GM19455 (cell line): ENCODE data around the gene BCAP31.
"Not testable (repeated sequence)": the region's sequence is repeated elsewhere in the genome, so short reads cannot be mapped to it uniquely, and the experiment has no call there.

ENCODE experiments used
- ATAC-seq: cut with Tn5 transposase; IDR thresholded peaks from one replicate; pipeline ENCODE4 v1.9.1; 2021; ENCODE audit not compliant: unreplicated experiment

BCAP31 gene

DNA sequence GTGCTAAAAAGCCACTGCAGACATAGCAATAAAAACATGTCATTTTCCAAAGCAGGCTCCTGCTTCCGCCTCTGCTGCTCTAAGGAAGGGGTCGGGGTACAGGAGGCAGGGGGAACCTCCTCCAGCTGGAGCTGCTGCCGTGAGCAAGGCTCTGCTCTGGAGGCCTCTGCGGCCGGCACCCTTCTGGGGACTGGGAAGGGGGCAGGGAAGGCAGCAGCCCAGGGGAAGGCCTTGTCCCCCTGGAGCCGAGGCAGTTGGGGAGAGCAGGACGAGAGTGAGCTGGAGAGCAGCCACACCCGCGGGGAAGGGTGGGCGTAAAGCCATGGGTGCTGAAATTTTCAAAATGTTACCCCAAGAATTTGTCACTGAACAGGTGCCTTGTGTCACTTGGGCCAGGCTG lies 27.6 kb downstream of the BCAP31 start:
- not testable (repeated sequence) for ATAC-seq

DNA sequence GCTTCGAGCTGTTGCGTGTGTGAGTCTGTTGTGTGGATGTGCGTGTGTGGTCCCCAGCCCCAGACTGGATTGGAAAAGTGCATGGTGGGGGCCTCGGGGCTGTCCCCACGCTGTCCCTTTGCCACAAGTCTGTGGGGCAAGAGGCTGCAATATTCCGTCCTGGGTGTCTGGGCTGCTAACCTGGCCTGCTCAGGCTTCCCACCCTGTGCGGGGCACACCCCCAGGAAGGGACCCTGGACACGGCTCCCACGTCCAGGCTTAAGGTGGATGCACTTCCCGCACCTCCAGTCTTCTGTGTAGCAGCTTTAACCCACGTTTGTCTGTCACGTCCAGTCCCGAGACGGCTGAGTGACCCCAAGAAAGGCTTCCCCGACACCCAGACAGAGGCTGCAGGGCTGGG lies 28.1 kb downstream of the BCAP31 start:
- ATAC-seq, result no peak

DNA sequence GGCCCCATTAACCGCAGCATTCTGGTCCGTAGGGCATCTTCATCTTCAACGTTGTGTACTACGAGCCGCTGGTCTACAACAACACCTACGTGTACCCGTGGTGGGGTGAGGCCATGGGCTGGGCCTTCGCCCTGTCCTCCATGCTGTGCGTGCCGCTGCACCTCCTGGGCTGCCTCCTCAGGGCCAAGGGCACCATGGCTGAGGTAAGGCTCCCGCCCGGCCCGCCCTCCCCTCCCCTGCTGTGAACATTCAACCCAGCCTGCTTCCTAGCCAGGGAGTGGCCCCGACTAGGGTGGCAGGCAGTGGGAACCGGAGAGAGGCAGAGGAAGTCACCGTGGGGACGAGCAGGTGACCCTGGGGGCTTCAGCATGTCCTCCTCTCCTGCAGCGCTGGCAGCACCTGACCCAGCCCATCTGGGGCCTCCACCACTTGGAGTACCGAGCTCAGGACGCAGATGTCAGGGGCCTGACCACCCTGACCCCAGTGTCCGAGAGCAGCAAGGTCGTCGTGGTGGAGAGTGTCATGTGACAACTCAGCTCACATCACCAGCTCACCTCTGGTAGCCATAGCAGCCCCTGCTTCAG lies 29.4 kb downstream of the BCAP31 start:
- no peak for ATAC-seq

- ATAC-seq, result not testable (repeated sequence)
Observed at GRCh38 chrX:153694256-153694655, 29.9 kb downstream of the BCAP31 start.

DNA sequence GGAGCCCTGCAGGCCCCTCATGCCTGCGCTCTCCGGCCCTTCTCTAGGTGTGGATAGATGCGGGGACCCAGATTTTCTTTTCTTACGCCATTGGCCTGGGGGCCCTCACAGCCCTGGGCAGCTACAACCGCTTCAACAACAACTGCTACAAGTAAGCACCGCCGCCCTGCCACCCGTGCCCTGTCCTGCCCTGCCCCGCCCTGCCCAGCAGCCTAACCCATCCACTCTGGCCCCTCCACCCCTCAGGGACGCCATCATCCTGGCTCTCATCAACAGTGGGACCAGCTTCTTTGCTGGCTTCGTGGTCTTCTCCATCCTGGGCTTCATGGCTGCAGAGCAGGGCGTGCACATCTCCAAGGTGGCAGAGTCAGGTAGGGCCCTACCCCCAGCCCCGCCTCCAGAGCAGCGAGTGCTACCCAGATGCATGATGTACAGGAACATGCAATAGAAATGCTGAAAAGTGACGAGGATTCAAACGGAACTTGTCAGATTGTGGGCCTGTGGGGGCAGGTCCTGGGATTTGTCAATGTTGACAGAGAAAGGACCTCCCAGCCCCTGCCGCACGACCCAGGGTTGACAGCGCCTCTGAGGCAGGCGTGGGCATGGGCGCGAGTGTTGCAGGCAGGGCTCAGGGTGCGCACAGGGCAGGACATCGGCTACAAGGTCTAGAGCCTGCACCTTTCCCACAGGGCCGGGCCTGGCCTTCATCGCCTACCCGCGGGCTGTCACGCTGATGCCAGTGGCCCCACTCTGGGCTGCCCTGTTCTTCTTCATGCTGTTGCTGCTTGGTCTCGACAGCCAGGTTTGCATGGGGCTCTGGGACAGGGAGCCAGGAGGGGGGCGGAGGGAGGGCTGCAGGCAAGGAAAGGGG lies 30.7 kb downstream of the BCAP31 start:
- ATAC-seq, result no peak

DNA sequence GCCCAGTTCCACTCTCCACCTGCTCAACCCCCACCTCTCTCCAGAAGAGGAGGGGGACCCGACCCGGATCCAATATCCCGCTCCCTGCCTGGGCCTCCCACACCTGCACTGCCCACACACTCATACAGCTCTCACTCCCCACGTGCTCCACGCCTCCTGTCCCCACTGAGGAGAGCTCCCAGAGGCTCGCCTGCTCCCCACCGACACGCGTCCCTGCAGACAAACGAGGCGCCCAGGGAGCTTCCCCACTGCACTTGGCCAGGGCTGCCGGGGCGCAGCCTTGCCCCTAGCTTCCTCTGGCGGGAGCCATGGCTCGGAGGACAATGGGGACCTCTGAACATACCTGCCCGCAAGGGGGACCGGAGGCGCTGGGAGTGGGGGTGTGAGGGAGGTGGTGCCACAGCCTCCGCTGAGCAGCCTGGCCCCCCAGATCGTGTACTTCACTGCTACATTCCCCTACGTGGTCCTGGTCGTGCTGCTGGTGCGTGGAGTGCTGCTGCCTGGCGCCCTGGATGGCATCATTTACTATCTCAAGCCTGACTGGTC lies 31.5 kb downstream of the BCAP31 start:
- ATAC-seq, result no peak

GRCh38 chrX:153692003-153692402 lies 32.2 kb downstream of the BCAP31 start:
- no peak for ATAC-seq

DNA sequence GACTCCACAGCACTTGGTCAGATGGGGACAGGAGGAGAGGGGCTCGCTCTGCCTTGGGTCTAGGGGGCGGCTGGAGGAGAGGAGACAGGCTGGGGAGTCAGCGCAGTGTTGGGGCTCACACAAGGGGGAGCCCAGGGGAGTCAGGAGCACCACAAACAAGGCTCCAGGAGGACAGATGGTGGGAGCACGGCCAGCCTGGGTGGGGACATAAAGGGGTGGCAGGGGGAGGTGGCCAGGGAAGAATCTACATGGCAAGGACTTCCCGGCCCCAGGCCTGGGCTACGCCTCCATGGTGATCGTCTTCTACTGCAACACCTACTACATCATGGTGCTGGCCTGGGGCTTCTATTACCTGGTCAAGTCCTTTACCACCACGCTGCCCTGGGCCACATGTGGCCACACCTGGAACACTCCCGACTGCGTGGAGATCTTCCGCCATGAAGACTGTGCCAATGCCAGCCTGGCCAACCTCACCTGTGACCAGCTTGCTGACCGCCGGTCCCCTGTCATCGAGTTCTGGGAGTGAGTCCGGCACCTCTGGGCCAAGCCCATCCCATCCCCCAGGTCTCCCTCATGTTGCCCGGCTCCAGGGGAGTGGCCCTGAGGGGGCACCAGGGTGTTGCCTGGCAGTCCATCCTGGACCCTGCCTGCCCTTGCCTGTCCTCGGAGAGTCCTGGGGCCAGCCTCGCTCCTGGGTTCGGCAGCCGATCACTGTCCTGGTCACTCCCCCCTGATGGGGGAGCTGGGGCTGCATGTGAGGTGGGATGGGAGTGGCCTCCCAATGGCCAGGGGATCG lies 33.0 kb downstream of the BCAP31 start:
- not testable (repeated sequence) for ATAC-seq

- ATAC-seq, result no peak
Observed at GRCh38 chrX:153690466-153690865, 33.7 kb downstream of the BCAP31 start.

DNA sequence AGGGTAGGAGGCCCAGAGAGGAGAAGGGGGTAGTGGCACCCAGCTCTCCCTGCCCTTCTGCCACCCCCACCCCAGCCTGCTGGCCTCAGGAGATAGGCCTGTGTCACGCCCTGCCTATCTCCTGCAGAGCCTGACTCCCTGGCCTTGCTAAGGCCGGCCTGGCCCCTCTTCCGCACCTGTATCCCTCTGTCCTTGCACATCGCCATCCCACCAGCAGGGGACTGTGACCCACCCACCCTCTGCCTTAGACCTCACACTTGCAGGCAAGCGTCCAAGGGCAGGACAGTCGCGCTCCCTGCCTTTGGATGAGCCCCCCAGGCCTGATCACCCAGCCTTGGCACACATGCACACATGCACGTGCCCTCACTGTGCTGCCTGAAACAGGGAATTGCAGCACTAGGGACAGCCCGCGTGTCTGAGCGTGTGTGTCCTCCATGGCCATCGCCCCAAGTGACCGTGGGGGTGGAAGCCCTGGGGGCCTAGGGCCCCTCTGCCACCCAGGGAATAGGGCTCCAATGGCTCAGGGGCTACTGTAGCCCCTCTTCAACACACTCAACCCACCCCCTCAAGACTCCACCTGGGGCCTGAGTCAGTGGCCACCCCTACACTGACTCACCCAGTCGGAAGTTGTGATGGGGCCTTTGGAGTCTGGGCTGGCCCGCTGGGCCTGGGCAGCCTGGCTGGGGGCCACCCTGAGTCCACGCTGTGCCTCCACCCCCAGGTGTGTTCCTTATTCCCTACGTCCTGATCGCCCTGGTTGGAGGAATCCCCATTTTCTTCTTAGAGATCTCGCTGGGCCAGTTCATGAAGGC lies 34.3 kb downstream of the BCAP31 start:
- no peak for ATAC-seq

GRCh38 chrX:153688911-153689590 lies 35.1 kb downstream of the BCAP31 start:
- no peak for ATAC-seq

DNA sequence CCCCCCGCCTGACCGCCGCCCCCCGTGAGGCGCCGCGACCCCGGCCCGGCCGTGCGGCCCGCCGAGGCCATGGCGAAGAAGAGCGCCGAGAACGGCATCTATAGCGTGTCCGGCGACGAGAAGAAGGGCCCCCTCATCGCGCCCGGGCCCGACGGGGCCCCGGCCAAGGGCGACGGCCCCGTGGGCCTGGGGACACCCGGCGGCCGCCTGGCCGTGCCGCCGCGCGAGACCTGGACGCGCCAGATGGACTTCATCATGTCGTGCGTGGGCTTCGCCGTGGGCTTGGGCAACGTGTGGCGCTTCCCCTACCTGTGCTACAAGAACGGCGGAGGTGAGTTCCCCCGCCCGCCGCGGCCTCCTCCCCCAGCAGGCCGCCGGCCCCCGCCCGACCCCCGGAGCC lies 35.7 kb downstream of the BCAP31 start:
- no peak for ATAC-seq

DNA sequence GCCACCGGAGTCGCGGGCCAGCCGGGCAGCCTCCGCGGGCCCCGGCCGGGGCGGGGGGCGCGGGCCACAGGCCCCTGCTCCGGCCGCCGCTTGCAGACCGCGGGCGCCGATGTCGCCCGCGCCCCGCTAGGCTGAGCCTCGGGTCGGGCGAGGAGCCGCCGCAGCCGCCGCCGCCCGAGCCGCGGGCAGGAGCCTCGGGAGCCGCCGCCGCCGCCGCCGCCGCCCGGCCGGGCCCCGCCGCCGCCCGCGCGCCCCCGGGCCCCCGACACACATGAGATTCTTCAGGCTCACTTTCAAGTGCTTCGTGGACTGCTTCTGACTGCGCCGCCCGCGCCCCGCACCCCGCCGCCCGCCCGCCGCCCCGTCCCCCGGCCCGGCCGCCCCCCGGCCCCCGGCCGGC lies 36.1 kb downstream of the BCAP31 start:
- ATAC-seq, result no peak

DNA sequence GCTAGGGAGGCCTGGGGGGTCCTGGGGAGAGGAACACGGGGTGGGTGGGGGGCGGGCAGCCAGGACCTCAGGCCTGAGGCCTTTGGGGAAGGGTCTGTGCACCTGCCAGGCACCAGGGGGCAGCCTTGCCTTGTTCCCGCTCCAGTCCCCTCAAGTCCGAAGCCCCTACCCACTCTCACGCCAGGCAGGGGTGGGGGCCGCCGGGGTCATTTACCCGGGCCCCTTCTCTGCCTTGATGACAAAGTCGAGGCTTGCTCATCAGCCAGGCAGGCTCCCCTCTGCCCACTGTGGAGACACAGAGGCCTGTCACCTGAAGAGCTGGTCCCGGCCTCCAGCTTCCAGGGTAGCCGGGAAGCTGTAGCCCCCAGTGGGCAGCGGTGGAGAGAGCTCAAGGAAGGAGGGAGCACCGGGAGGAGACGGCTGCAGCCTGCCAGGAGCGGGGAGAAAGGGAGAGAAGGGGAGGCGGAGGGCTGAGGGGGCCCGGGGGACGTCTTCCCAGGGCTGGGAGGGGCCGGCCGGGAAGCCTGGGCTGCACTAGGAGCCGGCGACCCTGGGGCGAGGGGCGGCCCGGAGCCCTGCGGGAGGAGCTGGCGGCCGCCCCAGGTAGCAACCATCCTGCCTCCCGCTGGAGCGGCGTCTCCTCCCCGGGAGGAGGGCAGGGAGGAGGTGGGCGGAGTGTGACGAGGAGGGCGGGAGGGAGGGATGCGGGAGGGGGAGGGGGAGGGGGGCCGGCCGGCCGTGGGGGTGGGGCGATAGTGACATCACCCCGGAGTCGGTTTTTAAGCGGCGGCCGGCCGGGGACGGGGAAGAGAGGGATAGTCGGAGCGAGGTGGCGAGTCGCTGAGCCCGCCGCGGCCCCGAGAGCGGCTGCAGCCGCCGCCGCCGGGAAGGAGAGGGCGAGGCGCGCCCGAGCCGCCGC lies 36.8 kb downstream of the BCAP31 start, which contains the start of gene SLC6A8:
Gene SLC6A8, plus strand, starts transcription at position 806 of the 919 bp plus-strand sequence. CDS start 649 bp downstream, outside the sequence.
- no peak for ATAC-seq

- no peak for ATAC-seq
Observed at GRCh38 chrX:153686711-153687110, 37.5 kb downstream of the BCAP31 start.

DNA sequence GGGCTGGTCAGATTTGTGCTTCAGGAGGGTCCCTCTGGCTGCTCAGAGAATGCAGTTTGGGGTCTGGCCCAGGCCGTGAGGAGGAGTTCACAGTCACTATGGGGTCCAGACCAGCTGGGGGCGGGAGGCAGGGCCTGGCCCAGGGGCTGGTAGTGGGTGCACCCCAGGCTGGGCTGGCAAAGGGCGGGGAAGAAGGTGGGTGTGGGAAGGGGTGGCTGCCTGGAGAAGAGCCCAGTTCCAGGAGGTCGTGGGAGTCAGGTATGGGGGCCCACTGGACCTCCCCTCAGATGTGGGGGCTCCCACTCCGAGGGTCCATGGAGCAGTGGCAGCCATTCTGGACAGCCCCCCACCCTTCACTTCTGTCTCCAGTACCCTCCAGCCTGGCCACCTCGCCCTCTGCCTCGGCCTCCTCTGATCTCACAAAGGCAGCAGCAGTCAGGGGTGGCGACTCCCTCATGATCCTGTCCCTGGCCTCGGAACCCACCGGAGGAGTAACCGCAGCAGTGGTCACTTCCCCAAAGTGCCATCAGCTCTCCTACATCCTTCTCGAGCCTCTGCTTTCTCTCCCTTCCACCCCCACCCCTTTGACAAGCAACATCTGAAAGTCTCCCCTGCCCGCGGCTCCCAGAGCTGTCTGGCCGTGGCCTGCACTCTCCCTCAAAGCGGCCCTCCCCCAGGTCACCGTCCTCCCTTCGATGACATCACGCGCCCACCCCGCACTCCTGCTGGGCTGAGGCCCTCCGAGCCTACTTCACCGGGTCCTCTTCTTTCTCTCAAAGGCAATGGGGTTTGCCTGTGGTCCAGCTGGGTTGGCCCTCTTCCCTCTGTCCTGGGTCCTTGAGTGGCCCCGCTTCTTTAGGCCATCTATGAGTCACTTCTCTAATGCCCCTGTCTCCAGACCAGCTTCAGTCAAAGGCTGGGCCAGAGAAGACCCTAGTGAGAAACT lies 38.2 kb downstream of the BCAP31 start:
- ATAC-seq, result no peak

DNA sequence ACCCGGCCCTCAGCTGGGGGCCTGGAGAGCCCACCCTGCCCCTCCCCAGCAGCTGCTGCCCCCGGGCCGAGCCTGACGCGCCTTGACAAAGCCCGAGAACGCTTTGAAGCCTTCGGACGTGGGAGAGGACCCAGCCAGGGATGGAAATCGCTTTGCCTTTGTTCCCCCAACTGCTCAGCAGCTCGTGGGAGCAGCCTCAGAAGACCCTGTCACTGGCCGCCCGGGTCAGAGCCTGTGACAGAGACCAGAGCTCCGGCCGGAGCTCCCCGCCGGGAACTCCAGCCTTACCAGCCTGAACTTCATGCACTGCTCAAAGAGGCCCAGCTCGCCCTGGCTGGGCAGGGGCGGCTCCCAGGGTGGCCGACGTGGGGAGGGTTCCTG lies 39.0 kb downstream of the BCAP31 start:
- no peak for ATAC-seq
